ENCODE results near the gene HORMAD1.
"Not testable (repeated sequence)": the region's sequence is repeated elsewhere in the genome, so short reads cannot be mapped to it uniquely, and the experiment has no call there.

HORMAD1 gene

DNA sequence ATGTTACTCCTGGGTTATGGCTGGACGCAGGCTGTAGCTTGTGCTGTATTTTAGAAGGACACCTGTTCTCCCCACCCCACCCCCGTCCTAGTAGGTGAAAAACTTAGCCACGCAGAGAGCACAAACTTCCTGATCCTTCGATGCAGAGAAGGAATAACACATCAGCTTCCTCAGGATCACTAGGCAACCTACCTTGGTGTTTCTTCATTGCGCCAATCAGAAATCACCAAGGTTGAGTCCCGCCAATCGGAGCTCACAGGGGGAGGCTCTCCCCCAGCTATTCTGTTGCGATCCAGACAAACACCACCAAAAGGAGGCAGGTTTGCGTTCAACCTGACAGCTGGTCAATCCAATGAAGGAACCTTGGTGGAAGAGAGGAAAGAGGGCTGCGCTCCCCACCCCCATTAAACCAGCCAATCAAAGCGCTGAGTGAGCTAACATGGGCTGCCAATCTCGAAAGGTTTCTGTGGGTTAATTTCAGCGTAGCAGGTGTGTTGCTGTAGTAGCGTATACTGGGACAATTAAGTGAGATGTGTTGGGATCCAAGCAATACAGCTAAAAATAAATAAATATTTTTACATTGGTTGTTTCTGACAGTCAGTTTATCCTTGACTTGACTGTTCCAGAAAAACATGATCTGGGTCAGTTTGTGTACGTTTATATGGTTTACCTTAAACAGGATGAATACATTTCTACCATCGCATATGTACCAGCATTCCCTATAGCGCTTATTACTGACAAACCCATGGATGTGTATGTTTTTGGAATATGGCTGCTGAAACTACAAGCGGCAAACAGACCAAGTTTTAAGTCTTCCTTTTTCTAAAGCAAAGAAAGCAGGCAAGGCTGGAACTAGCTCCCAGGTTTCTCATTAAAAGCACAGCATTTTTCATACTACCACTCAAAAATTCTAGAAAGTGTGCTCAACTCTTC, 23.4 kb downstream of the HORMAD1 start, which contains the start of gene GOLPH3L:
GOLPH3L (minus strand) TSS at position 160 of the 933 bp plus-strand sequence. CDS start 2,316 bp downstream, outside the sequence.
- DNase-seq, result peak; percentile 100

DNA sequence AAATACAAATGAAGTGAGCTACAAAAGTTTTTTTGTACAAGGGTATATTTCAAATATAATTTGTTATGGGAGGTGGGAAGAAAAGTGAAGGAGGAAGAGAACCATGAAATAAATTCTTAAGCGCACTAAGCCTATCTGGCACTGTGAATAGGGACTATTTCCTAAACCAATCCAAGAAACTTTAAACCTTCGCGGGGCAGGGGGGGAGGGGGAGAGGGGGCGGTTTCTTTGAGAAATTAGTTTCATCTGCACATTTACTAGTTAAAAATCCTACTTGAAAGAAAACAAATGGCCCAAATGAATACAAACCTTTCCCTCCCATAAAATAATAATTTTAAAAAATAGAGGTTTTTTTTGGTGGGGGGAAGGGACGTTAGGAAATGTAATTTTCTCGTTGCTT, 24.1 kb downstream of the HORMAD1 start:
- peak; percentile 33 for DNase-seq

DNA sequence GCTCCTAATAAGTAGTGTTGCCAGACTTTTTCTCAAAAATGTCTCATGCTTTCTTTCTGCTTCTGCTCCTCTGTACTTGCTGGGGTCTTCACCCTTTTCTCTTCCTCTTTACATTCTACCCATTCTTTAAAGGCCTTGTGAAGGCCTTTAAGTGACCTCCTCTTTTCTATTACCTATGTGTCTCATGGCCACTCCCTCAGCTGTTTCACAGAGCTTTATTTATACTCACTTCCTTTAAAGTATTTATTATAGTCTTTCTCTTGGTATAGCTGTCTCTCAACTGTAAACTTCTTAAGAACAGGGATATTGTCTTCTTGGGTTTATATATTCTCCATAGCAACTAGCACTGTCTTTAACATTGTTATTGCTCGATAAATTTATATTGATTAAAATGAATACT, 24.5 kb downstream of the HORMAD1 start:
- peak; percentile 11 for DNase-seq

DNA sequence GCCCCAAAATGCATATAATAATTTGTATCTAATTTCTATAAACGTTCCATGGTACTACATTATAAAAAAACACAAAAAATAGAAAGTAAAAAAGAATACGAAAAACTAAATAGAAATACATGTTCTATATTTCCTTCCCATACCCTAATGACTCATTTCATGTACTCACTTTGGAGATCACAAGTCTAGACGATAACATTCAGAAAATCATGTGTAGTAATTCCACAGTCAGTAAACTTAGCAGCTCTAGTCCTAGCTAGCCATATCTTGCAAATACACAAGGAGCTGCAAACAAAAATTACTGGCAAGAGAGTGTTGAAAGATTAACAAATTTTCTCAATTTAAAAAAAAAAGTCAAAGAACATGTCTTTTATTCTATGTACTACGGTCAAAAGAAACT, 25.1 kb downstream of the HORMAD1 start:
- no peak for DNase-seq

DNA sequence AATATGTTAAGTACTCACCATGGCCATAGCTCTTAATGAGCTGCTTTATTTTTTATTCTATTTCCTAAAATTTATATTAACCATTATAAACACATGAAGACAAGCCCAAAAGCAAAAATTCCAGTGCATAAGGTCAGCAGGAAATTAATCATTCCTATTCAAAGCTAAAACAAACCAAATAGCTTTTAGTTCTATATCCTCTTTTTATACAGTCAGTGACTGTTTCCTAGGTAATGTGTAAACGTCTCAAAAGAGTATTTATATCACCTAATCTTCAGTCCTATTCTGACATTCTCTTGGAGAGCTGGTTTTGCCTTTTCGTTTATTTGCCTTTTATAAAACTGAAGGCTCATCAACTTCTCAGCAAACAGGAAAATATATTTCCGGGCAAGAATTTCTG, 28.0 kb downstream of the HORMAD1 start:
- no peak for DNase-seq

DNA sequence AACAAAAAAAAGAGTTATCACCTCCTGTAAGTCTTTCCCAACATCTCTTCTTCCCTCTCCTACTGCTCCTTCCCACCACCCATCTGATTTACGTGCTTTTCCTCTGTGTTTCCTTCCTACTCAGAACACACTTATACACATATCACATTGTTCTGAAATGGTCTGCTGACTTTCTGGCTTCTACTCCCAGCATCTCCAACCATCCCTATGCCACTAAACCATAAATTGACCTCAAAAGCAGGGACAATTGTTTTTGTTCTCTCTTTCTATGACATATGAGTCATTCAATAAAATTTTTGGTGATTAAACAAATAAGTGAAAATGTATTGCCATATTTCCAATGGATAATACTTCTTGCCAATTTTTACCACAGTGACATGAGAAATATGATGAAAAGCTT, 31.9 kb downstream of the HORMAD1 start:
- DNase-seq, result no peak

DNA sequence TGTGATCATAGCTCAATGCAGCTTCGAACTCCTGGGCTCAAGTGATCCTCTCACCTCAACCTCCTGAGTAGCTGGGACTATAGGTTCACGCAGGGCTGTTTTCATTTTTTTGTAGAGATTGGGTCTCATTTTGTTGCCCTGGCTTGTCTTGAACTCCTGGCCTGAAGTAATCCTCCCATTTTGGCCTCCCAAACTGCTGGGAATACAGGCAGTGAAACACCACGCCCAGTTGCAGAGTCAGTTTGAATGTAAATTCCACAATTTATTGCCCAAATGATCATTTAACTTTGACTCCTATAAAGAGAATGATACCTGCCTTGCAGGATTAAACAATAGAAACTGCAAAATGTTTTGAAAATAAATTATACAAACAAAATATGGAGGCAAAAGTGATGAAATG, 34.4 kb downstream of the HORMAD1 start:
- no peak for DNase-seq

DNA sequence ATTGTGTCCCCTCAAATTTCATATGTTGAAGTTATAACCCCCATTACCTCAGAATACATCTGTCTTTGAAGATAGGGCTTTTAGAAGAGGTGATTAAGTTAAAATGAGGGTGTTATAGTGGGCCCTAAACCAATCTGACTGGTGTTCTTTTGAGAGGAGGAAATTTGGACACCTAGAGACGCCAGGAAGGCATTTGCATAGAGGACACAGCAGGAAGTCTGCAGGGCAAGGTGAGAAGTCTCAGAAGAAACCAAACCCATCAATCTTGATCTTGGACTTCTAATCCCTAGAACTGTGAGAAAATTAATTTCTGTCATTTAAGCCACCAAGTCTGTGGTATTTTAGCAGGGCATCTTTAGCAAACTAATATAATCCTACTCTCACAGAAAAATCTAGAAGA, 36.8 kb downstream of the HORMAD1 start:
- no peak for DNase-seq

DNA sequence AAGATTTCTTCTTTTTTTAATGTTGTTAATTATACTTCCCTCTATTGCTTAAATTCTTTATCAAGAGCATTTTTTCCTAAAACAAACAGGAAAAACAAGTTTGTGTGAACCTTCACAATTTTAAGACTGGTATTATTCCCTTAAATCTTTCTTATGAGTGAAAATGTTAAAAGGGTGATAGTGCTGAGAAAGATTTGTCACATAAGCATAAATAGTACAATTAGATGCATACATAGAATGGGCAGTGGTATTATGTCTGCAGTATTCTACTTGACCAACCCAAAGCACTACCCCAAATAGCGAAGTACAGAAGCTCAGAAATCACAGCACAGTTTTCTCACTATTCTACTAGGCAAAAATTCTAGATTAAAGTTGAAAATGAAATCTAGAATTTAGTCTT, 41.7 kb downstream of the HORMAD1 start:
- DNase-seq, result no peak

DNA sequence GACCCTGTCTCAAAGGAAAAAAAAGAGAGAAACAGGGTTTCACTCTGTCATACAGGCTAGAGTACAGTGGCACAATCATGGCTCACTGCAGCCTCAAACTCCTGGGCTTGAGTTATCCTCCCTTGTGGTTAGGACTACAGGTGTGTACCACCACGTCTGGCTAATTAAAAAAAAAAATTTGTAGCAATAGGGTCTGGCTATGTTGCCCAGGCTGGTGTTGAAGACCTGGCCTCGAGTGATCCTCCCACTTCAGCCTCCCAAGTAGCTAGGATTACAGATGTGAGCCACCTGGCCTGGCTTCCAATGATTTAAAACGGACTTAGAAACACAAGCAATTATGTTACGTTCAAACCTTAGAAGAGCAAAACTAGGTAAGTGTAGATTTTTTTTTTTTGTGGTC, 45.8 kb downstream of the HORMAD1 start:
- DNase-seq, result no peak

DNA sequence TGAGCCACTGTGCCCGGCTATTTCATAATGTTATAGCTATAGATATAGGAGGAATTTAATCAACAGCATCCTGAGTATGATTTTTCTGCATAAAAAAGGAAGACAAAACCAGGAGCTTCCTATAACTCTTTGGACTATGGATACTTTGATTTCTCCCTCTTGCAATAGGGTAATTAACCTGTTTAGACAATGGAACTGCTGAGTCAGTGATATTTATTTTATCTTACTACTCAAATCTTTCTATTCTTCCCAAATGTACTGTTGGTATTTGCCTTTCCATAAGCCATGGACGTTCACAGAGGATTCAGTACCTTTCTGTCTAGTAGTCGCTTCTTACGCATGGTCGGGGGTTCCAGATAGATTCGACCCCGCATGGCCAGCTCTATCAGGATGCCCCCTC, 57.4 kb downstream of the HORMAD1 start:
- no peak for DNase-seq

DNA sequence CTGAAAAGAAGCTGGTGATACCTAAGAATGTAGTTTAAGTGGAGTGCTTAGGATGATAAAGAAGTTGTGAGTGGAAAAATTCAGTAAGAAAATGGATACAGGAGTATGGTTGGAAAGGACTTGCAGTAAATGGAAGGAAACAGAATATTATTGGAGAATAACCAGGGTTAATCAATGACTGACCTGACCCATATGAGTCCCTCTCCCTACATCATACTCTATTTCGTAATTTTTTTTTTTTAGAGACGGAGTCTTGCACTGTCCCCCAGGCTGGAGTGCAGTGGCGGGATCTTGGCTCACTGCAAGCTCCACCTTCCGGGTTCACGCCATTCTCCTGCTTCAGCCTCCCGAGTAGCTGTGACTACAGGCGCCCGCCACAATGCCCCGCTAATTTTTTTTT, 57.9 kb downstream of the HORMAD1 start:
- no peak for DNase-seq

DNA sequence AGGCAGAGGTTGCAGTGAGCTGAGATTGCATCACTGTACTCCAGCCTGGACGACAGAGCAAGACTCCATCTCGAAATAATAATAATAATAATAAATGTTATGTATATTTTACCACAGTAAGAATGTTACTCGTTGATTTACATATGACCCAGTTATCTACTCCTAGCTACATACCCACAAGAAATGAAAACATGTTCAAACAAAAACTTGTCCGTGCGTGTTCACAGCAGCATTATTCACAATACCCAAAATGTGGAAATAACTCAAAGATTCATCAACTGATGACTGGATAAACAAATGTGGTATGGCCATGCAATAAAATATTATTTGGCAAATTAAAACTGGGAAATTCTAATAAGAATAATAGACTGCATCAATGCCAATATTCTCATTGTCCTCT, 59.5 kb downstream of the HORMAD1 start:
- DNase-seq, result no peak

DNA sequence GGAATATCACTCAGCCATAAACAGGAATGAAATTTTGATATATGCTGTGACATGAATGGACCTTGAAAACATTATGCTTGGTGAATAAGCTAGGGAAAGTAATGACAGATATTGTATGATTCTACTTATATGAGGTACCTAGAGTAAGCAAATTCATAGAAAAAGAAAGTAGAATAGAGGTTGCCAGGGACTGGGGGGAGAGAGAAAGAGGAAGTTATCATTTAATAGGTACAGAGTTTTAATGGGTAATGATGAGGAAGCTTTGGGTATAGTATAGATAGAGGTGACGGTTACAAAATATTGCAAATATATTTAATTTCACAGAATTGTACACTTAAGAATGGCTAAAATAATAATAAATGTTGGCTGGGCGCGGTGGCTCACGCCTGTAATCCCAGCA, 60.1 kb downstream of the HORMAD1 start:
- no peak for DNase-seq

DNA sequence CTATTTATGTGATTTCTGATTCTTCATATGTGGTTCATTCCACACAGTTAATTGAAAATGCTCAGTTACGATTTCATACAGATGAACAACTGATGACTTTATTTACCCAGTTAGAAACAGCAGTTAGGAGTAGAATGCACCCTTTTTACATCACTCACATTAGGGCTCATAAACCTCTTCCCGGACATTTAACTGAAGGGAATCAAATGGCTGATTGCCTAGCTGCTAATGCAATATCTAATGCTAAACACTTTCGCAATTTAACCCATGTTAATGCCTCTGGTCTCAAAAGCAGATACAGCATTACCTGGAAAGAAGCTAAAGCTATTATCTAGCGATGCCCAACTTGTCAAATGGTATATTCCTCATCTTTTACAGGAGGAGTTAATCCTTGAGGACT, 63.6 kb downstream of the HORMAD1 start:
- not testable (repeated sequence) for DNase-seq

DNA sequence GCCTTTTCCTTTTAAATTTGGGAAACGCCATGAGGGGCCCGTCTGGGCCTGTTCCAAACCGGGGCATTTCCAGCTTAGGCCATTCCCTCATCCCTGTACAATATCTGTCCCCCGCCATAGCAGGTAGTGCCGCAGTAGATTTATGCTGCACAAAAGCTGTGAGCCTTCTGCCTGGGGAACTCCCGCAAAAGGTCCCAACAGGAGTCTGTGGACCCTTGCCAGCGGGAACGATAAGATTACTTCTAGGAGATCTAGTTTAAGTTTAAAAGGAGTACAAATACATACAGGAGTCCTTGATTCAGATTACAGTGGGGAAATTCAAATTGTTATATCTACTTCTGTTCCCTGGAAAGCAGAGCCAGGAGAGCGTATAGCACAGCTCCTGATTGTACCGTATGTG, 66.1 kb downstream of the HORMAD1 start:
- DNase-seq, result not testable (repeated sequence)

DNA sequence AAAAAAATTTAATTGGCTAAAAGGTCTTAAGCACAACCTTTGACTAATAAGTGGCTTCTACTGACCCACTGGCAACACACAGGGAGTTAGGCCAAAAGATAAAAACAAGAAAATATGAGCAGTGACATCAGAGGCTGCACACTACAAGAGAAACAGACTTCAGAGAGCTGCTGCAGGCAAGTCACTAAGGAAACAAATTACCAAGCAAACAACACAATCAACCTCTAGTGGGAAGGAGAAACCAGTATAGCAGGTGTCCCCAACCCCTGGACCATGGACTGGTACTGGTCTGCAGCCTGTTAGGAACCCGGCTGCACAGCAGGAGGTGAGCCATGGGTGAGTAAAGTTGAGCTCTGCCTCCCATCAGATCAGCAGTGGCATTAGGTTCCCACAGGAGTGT, 70.5 kb downstream of the HORMAD1 start:
- peak; percentile 50 for DNase-seq

DNA sequence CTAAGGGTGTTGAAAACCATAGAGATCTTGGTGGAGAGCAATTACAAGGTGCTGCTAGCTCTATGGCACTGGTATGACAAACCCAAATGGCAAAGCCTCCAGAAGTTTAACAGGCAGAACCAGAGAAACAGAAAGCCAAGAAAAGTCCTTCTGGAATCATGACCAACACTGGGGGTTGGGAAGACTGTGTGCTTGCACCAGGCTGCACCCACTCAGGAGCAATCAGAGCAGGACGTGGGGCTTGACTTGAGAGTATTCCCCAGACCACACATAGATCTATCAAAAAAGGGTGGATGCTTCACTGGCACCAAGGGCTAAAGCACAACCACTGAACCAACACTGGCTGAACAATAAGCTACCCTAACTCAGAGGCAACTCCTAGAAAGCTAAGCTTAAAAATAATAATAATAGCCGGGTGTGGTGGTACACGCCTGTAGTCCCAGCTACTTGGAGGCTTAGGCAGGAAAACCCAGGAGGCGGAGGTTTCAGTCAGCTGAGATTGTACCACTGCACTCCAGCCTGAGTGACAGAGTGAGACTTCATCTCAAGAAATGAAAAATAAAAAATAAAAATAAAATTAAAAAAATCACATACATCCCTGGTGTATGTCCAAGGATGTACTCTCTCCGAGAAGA, 71.1 kb downstream of the HORMAD1 start:
- DNase-seq, result no peak
